Lung (tissue), 12 donors: ENCODE measurements around the gene JADE1. TPM values are rescaled to one million over a fixed set of nuclear protein-coding genes. Genes with fewer than 3 reads are reported as not detected.

Experiments used
- ATAC-seq: fragments of 200-7000 bp; cut with Tn5 transposase; one replicate; pipeline ENCODE4 v1.9.1; 2020; ENCODE audit warnings: moderate number of reproducible peaks; ENCODE audit not compliant: insufficient read depth, low FRiP score
- DNase-seq, 3 donors: peaks; one replicate each; pipeline ENCODE4 v3.0.0-alpha.2; 2013 to 2017
- H3K27ac ChIP-seq, 2 donors: one replicate each; pipeline ENCODE4 v1.5.1; 2013; ENCODE audit warnings: mild to moderate bottlenecking in 2 of 2, moderate library complexity in 2 of 2, control low read depth in 1 of 2, inconsistent platforms in 1 of 2, low read depth in 1 of 2, low read length in 1 of 2
- H3K27me3 ChIP-seq, 3 donors: one replicate each; pipeline ENCODE4 v1.5.1; 2013; ENCODE audit warnings: low read length in 2 of 3; ENCODE audit not compliant: control insufficient read depth in 3 of 3, insufficient read depth in 3 of 3
- H3K36me3 ChIP-seq, 4 donors: one replicate each; pipeline ENCODE4 v1.5.1; 2013; ENCODE audit warnings: low read length in 4 of 4, mild to moderate bottlenecking in 1 of 4, moderate library complexity in 1 of 4; ENCODE audit not compliant: control insufficient read depth in 4 of 4, insufficient read depth in 4 of 4
- H3K4me1 ChIP-seq, 5 donors: one replicate each; pipeline ENCODE4 v1.5.1; 2013; ENCODE audit warnings: low read length in 5 of 5, mild to moderate bottlenecking in 2 of 5, moderate library complexity in 1 of 5; ENCODE audit not compliant: control insufficient read depth in 5 of 5, insufficient read depth in 5 of 5
- H3K4me3 ChIP-seq: one replicate; pipeline ENCODE4 v1.5.1; 2013; ENCODE audit warnings: mild to moderate bottlenecking, control low read depth, moderate library complexity
- H3K9ac ChIP-seq, 2 donors: one replicate each; pipeline ENCODE4 v1.5.1; 2013; ENCODE audit warnings: low read length in 2 of 2, control low read depth in 1 of 2; ENCODE audit not compliant: insufficient read depth in 1 of 2
- H3K9me3 ChIP-seq, 4 donors: one replicate each; pipeline ENCODE4 v1.5.1; 2013; ENCODE audit warnings: low read length in 3 of 4, mild to moderate bottlenecking in 1 of 4, moderate library complexity in 1 of 4; ENCODE audit not compliant: control insufficient read depth in 4 of 4, insufficient read depth in 3 of 4
- WGBS, 2 donors: extraction: QIAGEN DNeasy Blood & Tissue Kit; methylation state at CpG; one replicate each; pipeline ENCODE4 v1.1.7; 2013; 5-methylcytosine and 5-hydroxymethylcytosine counted together
- polyA plus RNA-seq, 2 donors: library from polyadenylated mRNA; stranded (reverse); fragments of 200-250 nt; gene quantifications; one replicate each; pipeline ENCODE4 v1.2.1, GENCODE V29; 2013
- total RNA-seq, 2 donors: library from RNA; depleted of rRNA in 1 of 2; stranded (reverse); fragments of >200 nt in 1 of 2; gene quantifications; one replicate each; pipeline ENCODE4 v1.2.1, GENCODE V29; 2014 to 2021
- TF ChIP-seq, protein P1 (sequence below): IDR thresholded peaks from 2 replicates; pipeline ENCODE4 v1.5.1; 2012; ENCODE audit warnings: mild to moderate bottlenecking; ENCODE audit errors: control extremely low read depth, extremely low read depth
- donor health status: control.
- donor health status: control.
- donor health status: Bipolar disorder and iron deficiency.
- donor health status: healthy.
- donor health status: DM: yes; HTN: yes; CAD: no.

Gene JADE1
- total and polyA plus RNA-seq, 4 donors, result 8.9 to 46.1 (median 17.5) TPM

DNA sequence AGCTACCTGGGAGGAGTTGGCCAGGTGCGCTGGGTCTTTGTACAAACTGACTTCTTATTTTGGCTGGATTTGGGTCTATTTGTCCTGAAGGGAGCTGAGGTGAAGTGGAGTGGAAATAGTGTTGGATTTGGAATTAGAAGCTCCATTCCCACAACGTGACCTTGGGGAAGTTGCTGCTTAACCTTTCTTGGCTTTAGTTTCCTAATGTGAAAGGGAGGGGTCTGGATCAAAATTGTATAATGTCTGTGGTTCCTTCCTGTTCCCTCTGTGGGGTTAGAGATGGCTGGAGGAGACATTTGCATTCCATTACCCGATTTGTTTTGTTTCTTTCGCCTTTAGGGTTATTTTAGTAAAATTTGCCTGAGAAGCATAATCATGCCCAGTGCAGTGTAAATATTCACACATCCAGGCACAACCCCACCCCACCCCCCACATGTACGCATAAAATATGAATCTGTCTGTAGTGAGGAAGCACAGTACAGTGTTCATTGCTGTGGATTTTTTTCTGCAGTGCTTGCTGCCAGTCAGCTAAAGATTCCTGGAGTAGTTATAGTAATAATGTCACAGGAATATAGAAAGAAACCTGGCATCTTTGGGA is 21.5 kb downstream of the JADE1 start:
- TF ChIP-seq, protein P1, sequence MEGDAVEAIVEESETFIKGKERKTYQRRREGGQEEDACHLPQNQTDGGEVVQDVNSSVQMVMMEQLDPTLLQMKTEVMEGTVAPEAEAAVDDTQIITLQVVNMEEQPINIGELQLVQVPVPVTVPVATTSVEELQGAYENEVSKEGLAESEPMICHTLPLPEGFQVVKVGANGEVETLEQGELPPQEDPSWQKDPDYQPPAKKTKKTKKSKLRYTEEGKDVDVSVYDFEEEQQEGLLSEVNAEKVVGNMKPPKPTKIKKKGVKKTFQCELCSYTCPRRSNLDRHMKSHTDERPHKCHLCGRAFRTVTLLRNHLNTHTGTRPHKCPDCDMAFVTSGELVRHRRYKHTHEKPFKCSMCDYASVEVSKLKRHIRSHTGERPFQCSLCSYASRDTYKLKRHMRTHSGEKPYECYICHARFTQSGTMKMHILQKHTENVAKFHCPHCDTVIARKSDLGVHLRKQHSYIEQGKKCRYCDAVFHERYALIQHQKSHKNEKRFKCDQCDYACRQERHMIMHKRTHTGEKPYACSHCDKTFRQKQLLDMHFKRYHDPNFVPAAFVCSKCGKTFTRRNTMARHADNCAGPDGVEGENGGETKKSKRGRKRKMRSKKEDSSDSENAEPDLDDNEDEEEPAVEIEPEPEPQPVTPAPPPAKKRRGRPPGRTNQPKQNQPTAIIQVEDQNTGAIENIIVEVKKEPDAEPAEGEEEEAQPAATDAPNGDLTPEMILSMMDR, result no peak
- 17 to 25% methylated on average over 5 of the region's 5 CpGs for WGBS, 2 donors
- no peak overlapping the region for H3K4me3 ChIP-seq
- H3K9me3 ChIP-seq, result no peaks in the 10 kb centered on the region
- no peak overlapping the region for H3K27ac ChIP-seq
- DNase-seq (peak in 2 of 3 donors; percentile 25 to 34), ATAC-seq (no peak)
- peaks cover 0 to 9% (median 1%) of the 10 kb centered on the region in 4 donors for H3K36me3 ChIP-seq
- H3K4me1 ChIP-seq, result peaks cover 16 to 35% (median 28%) of the 10 kb centered on the region in 5 donors
- no peaks in the 10 kb centered on the region for H3K27me3 ChIP-seq
- peak overlapping the region in 1 of 2 donors; percentile 24 for H3K9ac ChIP-seq

DNA sequence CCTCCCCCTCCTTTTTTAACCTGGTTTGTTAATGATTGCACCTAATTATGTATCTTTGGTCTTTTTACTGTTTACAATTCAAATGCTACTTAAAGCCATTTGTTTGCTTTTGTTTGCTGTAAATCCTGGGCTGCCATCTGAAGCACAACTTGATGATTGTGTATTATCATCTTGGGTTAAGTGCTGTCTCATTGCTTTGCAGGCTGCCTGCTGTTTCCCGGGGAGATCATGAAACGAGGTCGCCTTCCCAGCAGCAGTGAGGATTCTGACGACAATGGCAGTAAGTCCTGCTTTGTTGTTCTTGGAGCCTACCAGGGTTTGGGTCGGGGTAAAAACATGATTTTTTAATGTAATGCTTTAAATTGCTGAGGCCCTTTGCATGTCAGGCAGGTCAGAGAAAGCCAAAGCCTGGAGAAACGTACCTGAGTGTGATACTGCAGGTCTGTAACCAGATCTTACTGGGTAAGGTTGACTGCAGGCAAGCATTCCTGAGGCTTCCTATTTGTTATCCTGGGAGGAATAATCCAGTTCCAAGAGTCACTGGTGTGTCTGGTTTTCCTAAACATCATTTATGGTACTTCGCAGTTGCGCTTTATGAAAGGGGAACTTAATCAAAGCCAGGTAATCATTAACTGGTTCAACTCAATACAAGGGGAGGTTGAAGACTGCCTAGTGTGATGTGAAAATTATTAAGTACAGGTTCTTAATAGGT is 22.2 kb downstream of the JADE1 start:
- H3K36me3 ChIP-seq, result peaks cover 0 to 9% (median 1%) of the 10 kb centered on the region in 4 donors
- peaks cover 15 to 34% (median 23%) of the 10 kb centered on the region in 5 donors for H3K4me1 ChIP-seq
- no peaks in the 10 kb centered on the region for H3K9me3 ChIP-seq
- H3K27ac ChIP-seq, result peak overlapping the region; percentile 39 to 40
- ATAC-seq (no peak), DNase-seq (peak; percentile 32 to 52 (median 51))
- TF ChIP-seq, protein P1, result no peak
- H3K4me3 ChIP-seq, result no peak overlapping the region
- no peaks in the 10 kb centered on the region for H3K27me3 ChIP-seq
- H3K9ac ChIP-seq, result peak overlapping the region; percentile 24 to 30
- WGBS, 2 donors, result 65 to 73% methylated on average over 8 of the region's 8 CpGs

DNA sequence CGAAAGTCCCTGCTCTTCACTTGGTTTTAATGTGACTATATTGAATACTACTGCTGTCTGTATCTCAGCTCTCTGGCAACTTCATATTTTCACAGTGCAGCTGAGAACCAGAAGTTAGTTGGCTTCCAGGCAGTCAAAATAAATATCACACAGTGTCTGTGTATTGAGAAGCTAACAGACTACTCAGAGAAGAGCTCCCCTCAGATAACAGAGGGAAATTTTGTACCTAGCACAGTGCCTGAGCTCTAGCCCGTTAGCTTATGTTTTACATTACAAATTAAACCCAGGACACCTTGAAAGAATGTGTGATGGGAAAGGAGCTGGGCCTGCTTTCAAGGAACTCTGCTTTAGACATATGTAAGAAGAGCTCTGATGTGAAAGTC is 22.7 kb downstream of the JADE1 start:
- DNase-seq (no peak), ATAC-seq (no peak)
- Histone ChIP-seq H3K36me3 (peaks cover 0 to 9% (median 3%) of the 10 kb centered on the region in 4 donors), H3K9ac (peak overlapping the region in 1 of 2 donors; percentile 24), H3K4me1 (peaks cover 14 to 34% (median 23%) of the 10 kb centered on the region in 5 donors), H3K27me3 (no peaks in the 10 kb centered on the region), H3K9me3 (no peaks in the 10 kb centered on the region), H3K27ac (peak overlapping the region in 1 of 2 donors; percentile 3), H3K4me3 (no peak overlapping the region)
- WGBS, 2 donors, result 90 to 92% methylated on average over 2 of the region's 2 CpGs
- TF ChIP-seq, protein P1, result no peak
